Left lung (tissue), 8 donors: ENCODE results near the gene EPX. TPM values are rescaled to one million over a fixed set of nuclear protein-coding genes. Genes with fewer than 3 reads are reported as not detected.

Experiments used
- polyA plus RNA-seq, 6 donors: library from polyadenylated mRNA; unstranded; fragments of 120-200 nt; gene quantifications; one replicate each; pipeline ENCODE4 v1.2.1, GENCODE V29; 2013; ENCODE audit not compliant: insufficient read length in 6 of 6
- total RNA-seq, 2 donors: library from RNA; stranded (reverse); fragmentation: NEBNext Ultra II Directional; extraction: Animal tissue kit (Norgen Biotek cat#: 25700); gene quantifications; one replicate each; pipeline ENCODE4 v1.2.1, GENCODE V29; 2021
- donor health status: DM: no; HTN: yes; CAD: no.
- donor health status: DM: no; HTN: no; CAD: no.

The EPX gene
- total and polyA plus RNA-seq, 8 donors, result 0.63 to 1.2 (median 0.90) TPM; not detected in 2

Other genes starting within 250 kb of the EPX start
- 10 to 100 TPM; 44.1 to 47.3 TPM for gene CUEDC1, start 237.3 kb upstream of the EPX start, total RNA-seq
- gene CUEDC1, start 237.3 kb upstream of the EPX start, polyA plus RNA-seq, result 10 to 100 TPM; 38.2 to 47.7 (median 41.1) TPM
- gene VEZF1, start 204.5 kb upstream of the EPX start, total RNA-seq, result 10 to 100 TPM; 62.7 to 62.9 TPM
- gene VEZF1, start 204.5 kb upstream of the EPX start, polyA plus RNA-seq, result 100 to 1,000 TPM in 3 of 6 donors, 10 to 100 TPM in 3; 90.7 to 106 (median 100) TPM
- 100 to 1,000 TPM; 137 to 200 TPM for gene SRSF1, start 185.5 kb upstream of the EPX start, total RNA-seq
- 100 to 1,000 TPM; 305 to 393 (median 368) TPM for gene SRSF1, start 185.5 kb upstream of the EPX start, polyA plus RNA-seq
- gene DYNLL2, start 109.3 kb upstream of the EPX start, total RNA-seq, result 10 to 100 TPM; 36.3 to 38.2 TPM
- gene DYNLL2, start 109.3 kb upstream of the EPX start, polyA plus RNA-seq, result 10 to 100 TPM; 52.8 to 70.8 (median 61.4) TPM
- not detected for gene OR4D1, start 44.3 kb upstream of the EPX start, total RNA-seq
- gene OR4D1, start 44.3 kb upstream of the EPX start, polyA plus RNA-seq, result under 1 TPM in 3 of 6 donors, not detected in 3; 0.03 to 0.06 (median 0.04) TPM
- not detected for gene OR4D2, start 25.7 kb upstream of the EPX start, total RNA-seq
- not detected for gene OR4D2, start 25.7 kb upstream of the EPX start, polyA plus RNA-seq
- gene MKS1, start 26.5 kb downstream of the EPX start, total RNA-seq, result 10 to 100 TPM; 16.4 to 19.4 TPM
- 10 to 100 TPM; 35.5 to 46.8 (median 38.9) TPM for gene MKS1, start 26.5 kb downstream of the EPX start, polyA plus RNA-seq
- under 1 TPM in 1 of 2 donors, not detected in 1; 0.24 TPM for gene LPO, start 45.9 kb downstream of the EPX start, total RNA-seq
- gene LPO, start 45.9 kb downstream of the EPX start, polyA plus RNA-seq, result under 1 TPM; 0.10 to 0.21 (median 0.14) TPM
- gene MPO, start 88.2 kb downstream of the EPX start, total RNA-seq, result 1 to 10 TPM; 1.0 to 1.5 TPM
- gene MPO, start 88.2 kb downstream of the EPX start, polyA plus RNA-seq, result 10 to 100 TPM in 5 of 6 donors, 1 to 10 TPM in 1; 6.6 to 15.3 (median 11.4) TPM
- 10 to 100 TPM in 1 of 2 donors, 1 to 10 TPM in 1; 7.9 to 10.2 TPM for gene TSPOAP1, start 136.1 kb downstream of the EPX start, total RNA-seq
- 10 to 100 TPM; 48.1 to 65.0 (median 58.4) TPM for gene TSPOAP1, start 136.1 kb downstream of the EPX start, polyA plus RNA-seq
- 10 to 100 TPM; 68.4 to 69.0 TPM for gene SUPT4H1, start 159.5 kb downstream of the EPX start, total RNA-seq
- 100 to 1,000 TPM; 117 to 139 (median 124) TPM for gene SUPT4H1, start 159.5 kb downstream of the EPX start, polyA plus RNA-seq
- 10 to 100 TPM in 1 of 2 donors, 1 to 10 TPM in 1; 6.8 to 13.4 TPM for gene RNF43, start 224.8 kb downstream of the EPX start, total RNA-seq
- 10 to 100 TPM; 34.7 to 55.8 (median 43.5) TPM for gene RNF43, start 224.8 kb downstream of the EPX start, polyA plus RNA-seq